Activated CD4-positive, alpha-beta T cell treated with anti-CD3 and anti-CD28 coated beads for 4 hours (primary cell): Measurements from ENCODE around the gene MARCHF6.
"Not testable (repeated sequence)": the region's sequence is repeated elsewhere in the genome, so short reads cannot be mapped to it uniquely, and the experiment has no call there.

Experiments used
- DNase-seq, 2 donors: peaks; one replicate each; pipeline ENCODE4 v3.0.0-alpha.2; 2020

The MARCHF6 gene

GRCh38 chr5:10353241-10354047 is at the start of gene MARCHF6:
Gene MARCHF6, plus strand, starts transcription at chr5:10353695. Its CDS starts 204 bp downstream, at chr5:10353899.
- peak; percentile 96 to 97 for DNase-seq

- no peak for DNase-seq
Observed at GRCh38 chr5:10303699-10304170, 49.8 kb upstream of the MARCHF6 start.

GRCh38 chr5:10304932-10305331 is 48.6 kb upstream of the MARCHF6 start:
- no peak for DNase-seq

GRCh38 chr5:10306114-10306513 is 47.4 kb upstream of the MARCHF6 start:
- DNase-seq: no peak

- no peak for DNase-seq
Observed at GRCh38 chr5:10306806-10307205, 46.7 kb upstream of the MARCHF6 start.

- no peak for DNase-seq
Observed at GRCh38 chr5:10307206-10308148, 46.0 kb upstream of the MARCHF6 start, which contains the start of gene CMBL. Gene CMBL, minus strand, starts transcription at chr5:10307902. Its CDS starts 17,140 bp downstream, at chr5:10290762.

GRCh38 chr5:10308844-10309243 is 44.7 kb upstream of the MARCHF6 start:
- no peak for DNase-seq

- no peak for DNase-seq
Observed at GRCh38 chr5:10310066-10310779, 43.3 kb upstream of the MARCHF6 start.

- not testable (repeated sequence) for DNase-seq
Observed at GRCh38 chr5:10310835-10311570, 42.5 kb upstream of the MARCHF6 start.

- no peak for DNase-seq
Observed at GRCh38 chr5:10311595-10312425, 41.7 kb upstream of the MARCHF6 start.

GRCh38 chr5:10315201-10315600 is 38.3 kb upstream of the MARCHF6 start:
- no peak for DNase-seq

GRCh38 chr5:10315824-10316509 is 37.5 kb upstream of the MARCHF6 start:
- no peak for DNase-seq

- no peak for DNase-seq
Observed at GRCh38 chr5:10317825-10318682, 35.4 kb upstream of the MARCHF6 start.

- no peak for DNase-seq
Observed at GRCh38 chr5:10319202-10319851, 34.2 kb upstream of the MARCHF6 start.

GRCh38 chr5:10320793-10321192 is 32.7 kb upstream of the MARCHF6 start:
- no peak for DNase-seq

GRCh38 chr5:10321882-10322281 is 31.6 kb upstream of the MARCHF6 start:
- no peak for DNase-seq

GRCh38 chr5:10323588-10324488 is 29.7 kb upstream of the MARCHF6 start:
- DNase-seq: no peak
